Measurements from ENCODE around the gene DPM2. TPM values are rescaled to one million over a fixed set of nuclear protein-coding genes. Genes with fewer than 3 reads are reported as not detected.

Gene DPM2
- total and polyA plus RNA-seq, 2 experiments from 2014 or later: 19.2 to 57.1 TPM

DNA sequence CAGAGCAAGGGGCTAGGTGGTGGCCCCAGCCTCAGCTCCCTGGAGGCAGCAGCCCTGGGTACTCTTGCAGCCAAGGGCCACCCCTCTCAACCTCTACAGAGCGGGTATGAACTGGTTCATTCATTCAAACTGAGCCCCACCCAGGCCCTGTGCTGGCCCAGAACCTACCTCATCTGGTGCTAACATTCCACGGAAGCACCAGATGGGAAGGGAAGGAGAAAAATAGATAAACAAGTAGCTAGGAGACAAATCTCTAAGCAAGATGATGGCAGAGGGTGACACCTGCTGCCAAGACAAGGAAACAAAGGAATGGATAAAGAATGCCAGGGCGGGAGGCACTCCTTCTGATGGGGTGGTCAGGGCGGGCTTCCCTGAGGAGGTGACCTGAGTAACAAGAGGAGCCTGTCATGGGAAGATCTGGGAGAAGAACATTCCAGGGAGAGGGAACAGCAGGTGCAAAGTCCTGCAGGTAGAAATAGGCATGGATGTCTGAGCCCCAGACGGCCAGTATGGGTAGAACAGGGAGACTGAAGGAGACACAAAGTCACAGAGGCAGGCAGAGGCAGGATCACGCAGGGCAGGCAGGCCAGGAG is 26.9 kb downstream of the DPM2 start:
- Histone ChIP-seq H3K4me2 (no peak overlapping the region), H3K4me1 (ENCODE audit: insufficient read depth) (peaks cover 16% of the 10 kb centered on the region), H2AFZ (no peak overlapping the region), H3K36me3 (replicated peaks; ENCODE audit: insufficient read depth, low read depth) (no peaks in the 10 kb centered on the region), H3K27ac (no peak overlapping the region), H3K27me3 (no peaks in the 10 kb centered on the region), H3K79me2 (no peaks in the 10 kb centered on the region), H3K9me3 (ENCODE audit: low read depth) (no peaks in the 10 kb centered on the region), H4K20me1 (ENCODE audit: insufficient read depth, poor library complexity, severe bottlenecking) (no peaks in the 10 kb centered on the region), H3K4me3 (no peak overlapping the region), H3K9me2 (replicated peaks; ENCODE audit: insufficient read depth) (no peaks in the 10 kb centered on the region)
- no peak for DNase-seq (ENCODE audit: low spot score)
- TF ChIP-seq CTCF (IDR thresholded peaks at IDR 0.05; ENCODE audit: poor library complexity) (peak; percentile 35), EZH2phosphoT487 (IDR thresholded peaks at IDR 0.05; ENCODE audit: low read depth, severe bottlenecking, unreplicated experiment) (no peak)
- 77% methylated on average over 6 of the region's 6 CpGs for WGBS (ENCODE audit: low lambda C conversion rate, missing lambda C conversion rate)

- Histone ChIP-seq H3K36me3 (replicated peaks; ENCODE audit: insufficient read depth, low read depth) (no peaks in the 10 kb centered on the region), H3K27me3 (no peaks in the 10 kb centered on the region), H3K79me2 (no peaks in the 10 kb centered on the region), H3K27ac (no peak overlapping the region), H3K4me2 (no peak overlapping the region), H3K4me1 (ENCODE audit: insufficient read depth) (peaks cover 12% of the 10 kb centered on the region), H3K9me2 (replicated peaks; ENCODE audit: insufficient read depth) (no peaks in the 10 kb centered on the region), H4K20me1 (ENCODE audit: insufficient read depth, poor library complexity, severe bottlenecking) (no peaks in the 10 kb centered on the region), H3K9me3 (ENCODE audit: low read depth) (no peaks in the 10 kb centered on the region), H2AFZ (no peak overlapping the region), H3K4me3 (no peak overlapping the region)
- WGBS (ENCODE audit: low lambda C conversion rate, missing lambda C conversion rate): 90% methylated on average over 17 of the region's 17 CpGs
- TF ChIP-seq EZH2 (IDR thresholded peaks at IDR 0.05; ENCODE audit: borderline replicate concordance) (no peak), CTCF (IDR thresholded peaks at IDR 0.05; ENCODE audit: poor library complexity) (no peak), EZH2phosphoT487 (IDR thresholded peaks at IDR 0.05; ENCODE audit: low read depth, severe bottlenecking, unreplicated experiment) (no peak)
- no peak for DNase-seq (ENCODE audit: low spot score)
Measured at GRCh38 chr9:127909839-127910273, 27.8 kb downstream of the DPM2 start.

DNA sequence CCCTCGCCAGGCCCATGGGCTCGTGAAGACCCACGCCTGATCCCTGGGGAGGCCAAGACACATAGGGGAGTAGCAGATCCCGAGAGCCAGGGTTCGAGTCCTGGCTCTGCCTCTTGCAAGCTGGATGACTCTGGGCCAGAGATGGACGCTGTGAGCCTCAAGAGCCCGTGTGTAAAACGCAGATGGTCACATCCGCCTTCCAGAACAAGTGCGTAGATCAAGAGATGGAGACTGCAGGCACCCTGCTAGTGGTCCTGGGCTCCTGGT is 29.1 kb downstream of the DPM2 start:
- TF ChIP-seq EZH2 (IDR thresholded peaks at IDR 0.05; ENCODE audit: borderline replicate concordance) (no peak), CTCF (IDR thresholded peaks at IDR 0.05; ENCODE audit: poor library complexity) (no peak), EZH2phosphoT487 (IDR thresholded peaks at IDR 0.05; ENCODE audit: low read depth, severe bottlenecking, unreplicated experiment) (no peak)
- no peaks in the 10 kb centered on the region for H3K27me3 ChIP-seq
- no peaks in the 10 kb centered on the region for H3K9me3 ChIP-seq (ENCODE audit: low read depth)
- H3K27ac ChIP-seq: no peak overlapping the region
- no peaks in the 10 kb centered on the region for H3K79me2 ChIP-seq
- WGBS (ENCODE audit: low lambda C conversion rate, missing lambda C conversion rate): 98% methylated on average over 10 of the region's 10 CpGs
- no peak overlapping the region for H2AFZ ChIP-seq
- H4K20me1 ChIP-seq (ENCODE audit: insufficient read depth, poor library complexity, severe bottlenecking): no peaks in the 10 kb centered on the region
- no peaks in the 10 kb centered on the region for H3K36me3 ChIP-seq (replicated peaks; ENCODE audit: insufficient read depth, low read depth)
- H3K9me2 ChIP-seq (replicated peaks; ENCODE audit: insufficient read depth): no peaks in the 10 kb centered on the region
- H3K4me2 ChIP-seq: no peak overlapping the region
- peaks cover 25% of the 10 kb centered on the region for H3K4me1 ChIP-seq (ENCODE audit: insufficient read depth)
- no peak overlapping the region for H3K4me3 ChIP-seq
- DNase-seq (ENCODE audit: low spot score): no peak
